ENCODE data around the gene ADAM10. TPM values are rescaled to one million over a fixed set of nuclear protein-coding genes. Genes with fewer than 3 reads are reported as not detected.
"Not testable (repeated sequence)": the region's sequence is repeated elsewhere in the genome, so short reads cannot be mapped to it uniquely, and the experiment has no call there.

ADAM10 gene
- total and polyA plus RNA-seq, 2 donors, result 31.4 to 143 TPM

DNA sequence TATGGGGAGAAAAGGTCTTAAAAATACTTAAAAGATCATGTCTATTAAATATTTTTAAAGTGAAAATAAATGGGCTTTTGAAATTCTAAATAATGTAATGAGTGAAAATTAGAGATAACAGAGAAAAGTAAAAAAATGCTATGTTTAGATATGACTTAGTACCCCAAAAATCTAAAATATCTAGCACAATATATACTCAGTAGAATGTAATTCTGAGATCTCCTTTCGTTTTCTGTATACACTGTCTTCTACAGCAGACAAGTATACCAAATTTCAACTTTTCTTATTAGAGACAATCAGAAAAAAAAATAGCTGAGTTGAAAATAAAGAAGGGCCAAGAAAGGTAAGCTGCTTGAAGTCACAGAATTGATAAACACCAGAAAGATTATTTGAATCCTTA lies 140.8 kb downstream of the ADAM10 start:
- peaks cover 19 to 62% of the 10 kb centered on the region in 2 donors for H3K36me3 ChIP-seq (ENCODE audit: control insufficient read depth in 2 of 2, insufficient read depth in 2 of 2, low read length in 1 of 2)
- H3K27me3 ChIP-seq (ENCODE audit: control insufficient read depth in 2 of 2, insufficient read depth in 1 of 2, low read length in 1 of 2), result no peaks in the 10 kb centered on the region
- H3K4me3 ChIP-seq (ENCODE audit: low read length in 2 of 2), result no peak overlapping the region
- 95% methylated on average over 1 of the region's 1 CpG for WGBS
- H3K4me1 ChIP-seq (ENCODE audit: control insufficient read depth in 2 of 2, insufficient read depth in 2 of 2, low read length in 2 of 2), result peaks cover 21 to 32% of the 10 kb centered on the region in 2 donors
- peaks cover under 1 to 1% of the 10 kb centered on the region in 2 donors for H3K9me3 ChIP-seq (ENCODE audit: control insufficient read depth in 2 of 2, insufficient read depth in 1 of 2, low read length in 1 of 2)
- DNase-seq (ENCODE audit: low read depth in 6 of 9, low spot score in 9 of 9), result no peak
- H3K27ac ChIP-seq (ENCODE audit: low read depth in 1 of 2, low read length in 1 of 2), result peak overlapping the region in 1 of 2 donors; percentile 65

DNA sequence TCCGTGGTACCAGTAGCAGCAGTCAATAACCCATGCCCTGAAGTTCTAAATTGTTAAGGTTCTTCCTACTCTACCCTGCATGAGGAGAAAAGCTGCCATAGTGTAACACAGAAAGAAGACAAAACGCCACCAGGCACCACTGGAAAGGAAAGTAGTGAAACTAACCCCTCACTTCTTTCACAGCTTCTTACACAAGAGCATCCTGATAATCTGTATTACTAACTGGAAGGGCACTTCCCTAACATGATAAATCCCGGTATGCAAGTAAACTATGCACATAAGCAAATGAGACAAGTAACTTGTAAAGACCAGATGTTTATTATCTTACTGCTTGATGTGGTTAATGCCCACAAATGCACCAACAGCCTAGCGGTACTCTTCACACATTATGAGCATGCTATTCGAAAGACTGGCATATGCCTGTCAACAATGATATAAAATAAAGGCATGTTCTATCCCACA lies 141.3 kb downstream of the ADAM10 start:
- Histone ChIP-seq H3K4me3 (ENCODE audit: low read length in 2 of 2) (no peak overlapping the region), H3K36me3 (ENCODE audit: control insufficient read depth in 2 of 2, insufficient read depth in 2 of 2, low read length in 1 of 2) (peaks cover 19 to 62% of the 10 kb centered on the region in 2 donors), H3K27ac (ENCODE audit: low read depth in 1 of 2, low read length in 1 of 2) (peak overlapping the region in 1 of 2 donors; percentile 65), H3K4me1 (ENCODE audit: control insufficient read depth in 2 of 2, insufficient read depth in 2 of 2, low read length in 2 of 2) (peaks cover 21 to 33% of the 10 kb centered on the region in 2 donors), H3K9me3 (ENCODE audit: control insufficient read depth in 2 of 2, insufficient read depth in 1 of 2, low read length in 1 of 2) (no peaks in the 10 kb centered on the region), H3K27me3 (ENCODE audit: control insufficient read depth in 2 of 2, insufficient read depth in 1 of 2, low read length in 1 of 2) (no peaks in the 10 kb centered on the region)
- 36% methylated on average over 5 of the region's 5 CpGs for WGBS
- peak in 1 of 9 donors; percentile 73 for DNase-seq (ENCODE audit: low read depth in 6 of 9, low spot score in 9 of 9)

DNA sequence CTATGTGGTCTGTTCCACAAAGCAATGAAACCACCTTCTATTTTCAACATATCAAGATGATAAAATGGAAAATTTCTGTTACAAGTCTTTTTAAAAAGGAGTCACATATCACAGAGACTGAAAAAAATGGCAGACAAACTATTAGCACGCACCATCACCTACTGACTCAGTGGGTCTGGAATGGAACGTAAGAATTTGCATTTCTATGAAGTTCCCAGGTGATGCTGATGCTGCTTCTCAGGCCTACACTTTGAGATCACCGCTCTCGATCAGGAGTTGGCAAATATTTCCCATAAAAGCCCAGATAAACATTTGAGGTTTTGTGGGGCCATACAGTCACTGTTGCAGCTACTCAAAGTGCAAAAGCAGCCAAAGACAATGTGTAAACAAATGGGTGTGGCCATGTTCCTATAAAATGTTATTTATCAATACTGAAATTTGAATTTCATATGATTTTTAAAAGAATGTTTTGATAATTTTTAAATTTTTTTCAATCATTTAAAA lies 142.9 kb downstream of the ADAM10 start:
- Histone ChIP-seq H3K4me1 (ENCODE audit: control insufficient read depth in 2 of 2, insufficient read depth in 2 of 2, low read length in 2 of 2) (peaks cover 10 to 20% of the 10 kb centered on the region in 2 donors), H3K9me3 (ENCODE audit: control insufficient read depth in 2 of 2, insufficient read depth in 1 of 2, low read length in 1 of 2) (no peaks in the 10 kb centered on the region), H3K36me3 (ENCODE audit: control insufficient read depth in 2 of 2, insufficient read depth in 2 of 2, low read length in 1 of 2) (peaks cover 16 to 64% of the 10 kb centered on the region in 2 donors), H3K4me3 (ENCODE audit: low read length in 2 of 2) (no peak overlapping the region), H3K27ac (ENCODE audit: low read depth in 1 of 2, low read length in 1 of 2) (peak overlapping the region in 1 of 2 donors; percentile 7), H3K27me3 (ENCODE audit: control insufficient read depth in 2 of 2, insufficient read depth in 1 of 2, low read length in 1 of 2) (no peaks in the 10 kb centered on the region)
- WGBS, result 97% methylated on average over 4 of the region's 4 CpGs
- no peak for DNase-seq (ENCODE audit: low read depth in 6 of 9, low spot score in 9 of 9)

DNA sequence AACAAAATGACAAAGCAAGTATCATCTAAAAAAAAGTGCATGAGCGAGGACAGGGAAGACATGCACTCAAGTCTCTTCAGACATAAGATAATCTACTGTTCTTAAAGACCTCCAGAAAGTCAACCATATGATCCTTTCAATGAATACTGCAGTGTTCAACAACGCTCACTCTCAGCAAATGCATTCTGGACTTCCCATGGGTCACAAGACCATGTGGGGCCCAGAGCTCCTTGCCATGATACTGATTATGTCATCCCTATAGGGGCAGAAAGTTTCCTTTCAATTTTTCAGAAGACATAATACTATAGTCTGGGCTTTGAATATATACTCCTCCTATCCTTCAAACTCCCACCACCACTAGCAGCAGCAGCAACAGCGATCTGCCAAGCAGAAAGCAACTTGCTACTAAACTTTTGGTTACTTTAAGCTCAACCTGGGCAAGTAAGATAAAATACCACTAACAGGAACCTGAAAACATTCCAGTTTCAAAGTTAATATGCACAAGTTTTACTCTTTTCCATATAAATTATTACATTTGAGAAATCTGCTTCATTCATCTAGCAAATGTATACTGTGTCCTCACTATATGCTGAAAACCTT lies 143.5 kb downstream of the ADAM10 start:
- peaks cover 15 to 66% of the 10 kb centered on the region in 2 donors for H3K36me3 ChIP-seq (ENCODE audit: control insufficient read depth in 2 of 2, insufficient read depth in 2 of 2, low read length in 1 of 2)

DNA sequence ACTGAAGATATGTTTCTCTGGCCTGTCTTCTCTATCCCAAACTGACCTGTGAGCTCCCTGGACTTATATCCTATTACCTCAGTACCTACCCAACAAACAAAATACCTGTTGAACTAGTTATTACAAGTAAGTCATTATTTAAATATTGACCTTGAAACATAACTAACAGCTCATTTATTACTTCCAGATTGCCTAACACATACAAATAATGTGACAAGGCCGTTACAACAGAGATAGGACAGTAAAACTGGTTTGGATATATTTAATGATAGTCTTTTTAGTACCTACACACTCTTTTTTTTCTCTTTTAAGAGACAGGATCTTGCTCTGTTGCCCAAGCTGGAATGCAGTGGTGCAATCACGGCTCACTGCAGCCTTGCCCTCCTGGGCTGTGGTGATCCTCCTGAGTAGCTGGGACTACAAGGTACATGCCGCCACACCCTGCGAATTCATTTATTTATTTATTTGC lies 145.0 kb downstream of the ADAM10 start:
- Histone ChIP-seq H3K4me3 (ENCODE audit: low read length in 2 of 2) (no peak overlapping the region), H3K27me3 (ENCODE audit: control insufficient read depth in 2 of 2, insufficient read depth in 1 of 2, low read length in 1 of 2) (no peaks in the 10 kb centered on the region), H3K36me3 (ENCODE audit: control insufficient read depth in 2 of 2, insufficient read depth in 2 of 2, low read length in 1 of 2) (peaks cover 11 to 61% of the 10 kb centered on the region in 2 donors), H3K9me3 (ENCODE audit: control insufficient read depth in 2 of 2, insufficient read depth in 1 of 2, low read length in 1 of 2) (no peaks in the 10 kb centered on the region), H3K27ac (ENCODE audit: low read depth in 1 of 2, low read length in 1 of 2) (no peak overlapping the region), H3K4me1 (ENCODE audit: control insufficient read depth in 2 of 2, insufficient read depth in 2 of 2, low read length in 2 of 2) (peaks cover 10 to 19% of the 10 kb centered on the region in 2 donors)
- WGBS, result 99% methylated on average over 4 of the region's 4 CpGs
- no peak for DNase-seq (ENCODE audit: low read depth in 6 of 9, low spot score in 9 of 9)

More for the DNA sequence above, 143.5 kb downstream of the ADAM10 start:
- Histone ChIP-seq H3K9me3 (ENCODE audit: control insufficient read depth in 2 of 2, insufficient read depth in 1 of 2, low read length in 1 of 2) (no peaks in the 10 kb centered on the region), H3K4me3 (ENCODE audit: low read length in 2 of 2) (no peak overlapping the region), H3K27me3 (ENCODE audit: control insufficient read depth in 2 of 2, insufficient read depth in 1 of 2, low read length in 1 of 2) (no peaks in the 10 kb centered on the region), H3K4me1 (ENCODE audit: control insufficient read depth in 2 of 2, insufficient read depth in 2 of 2, low read length in 2 of 2) (peaks cover 10 to 19% of the 10 kb centered on the region in 2 donors), H3K27ac (ENCODE audit: low read depth in 1 of 2, low read length in 1 of 2) (peak overlapping the region in 1 of 2 donors; percentile 7)
- WGBS, result 95% methylated on average over 3 of the region's 3 CpGs
- no peak for DNase-seq (ENCODE audit: low read depth in 6 of 9, low spot score in 9 of 9)

DNA sequence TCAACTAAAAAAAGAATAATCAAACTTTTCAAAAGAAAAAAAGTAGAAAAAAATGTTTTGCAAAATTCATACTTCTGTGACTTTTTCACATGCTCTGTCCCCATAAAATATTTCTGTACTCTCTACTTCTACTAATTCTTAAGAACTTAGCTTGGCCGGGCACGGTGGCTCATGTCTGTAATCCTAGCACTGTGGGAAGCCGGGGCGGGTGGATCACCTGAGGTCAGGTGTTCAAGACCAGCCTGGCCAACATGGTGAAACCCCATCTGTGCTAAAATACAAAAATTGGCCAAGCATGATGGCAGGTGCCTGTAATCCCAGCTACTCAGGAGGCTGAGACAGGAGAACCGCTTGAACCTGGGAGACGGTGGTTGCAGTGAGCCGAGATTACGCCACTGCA lies 145.6 kb downstream of the ADAM10 start:
- not testable (repeated sequence) for H3K27me3 ChIP-seq (ENCODE audit: control insufficient read depth in 2 of 2, insufficient read depth in 1 of 2, low read length in 1 of 2); H3K27ac ChIP-seq (ENCODE audit: low read depth in 1 of 2, low read length in 1 of 2); DNase-seq (ENCODE audit: low read depth in 6 of 9, low spot score in 9 of 9); H3K4me3 ChIP-seq (ENCODE audit: low read length in 2 of 2); H3K9me3 ChIP-seq (ENCODE audit: control insufficient read depth in 2 of 2, insufficient read depth in 1 of 2, low read length in 1 of 2)
- Histone ChIP-seq H3K4me1 (ENCODE audit: control insufficient read depth in 2 of 2, insufficient read depth in 2 of 2, low read length in 2 of 2) (peaks cover 8 to 19% of the 10 kb centered on the region in 2 donors), H3K36me3 (ENCODE audit: control insufficient read depth in 2 of 2, insufficient read depth in 2 of 2, low read length in 1 of 2) (peaks cover 11 to 63% of the 10 kb centered on the region in 2 donors)
- 98% methylated on average over 8 of the region's 8 CpGs for WGBS

DNA sequence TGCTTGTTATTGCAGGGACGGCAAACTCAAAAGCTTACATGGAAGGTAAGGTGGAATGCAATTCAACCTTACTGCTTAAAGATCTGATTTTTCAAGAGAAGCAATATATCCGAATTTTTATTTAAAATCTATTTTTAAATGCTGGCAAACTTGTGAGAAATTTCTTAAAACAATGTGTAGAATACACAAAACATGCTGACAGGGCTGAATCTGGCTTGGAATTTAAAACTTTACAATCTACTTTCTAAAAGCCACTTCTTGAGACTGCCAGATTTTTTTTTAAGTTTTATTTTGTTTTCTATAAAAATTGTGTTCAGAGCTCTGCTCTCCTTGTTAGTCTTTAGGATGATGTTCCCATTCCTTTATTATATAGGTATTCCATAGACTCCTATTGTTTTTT lies 146.7 kb downstream of the ADAM10 start:
- Histone ChIP-seq H3K4me1 (ENCODE audit: control insufficient read depth in 2 of 2, insufficient read depth in 2 of 2, low read length in 2 of 2) (peaks cover 5 to 14% of the 10 kb centered on the region in 2 donors), H3K27ac (ENCODE audit: low read depth in 1 of 2, low read length in 1 of 2) (peak overlapping the region in 1 of 2 donors; percentile 20), H3K36me3 (ENCODE audit: control insufficient read depth in 2 of 2, insufficient read depth in 2 of 2, low read length in 1 of 2) (peaks cover 17 to 67% of the 10 kb centered on the region in 2 donors), H3K4me3 (ENCODE audit: low read length in 2 of 2) (no peak overlapping the region), H3K27me3 (ENCODE audit: control insufficient read depth in 2 of 2, insufficient read depth in 1 of 2, low read length in 1 of 2) (no peaks in the 10 kb centered on the region), H3K9me3 (ENCODE audit: control insufficient read depth in 2 of 2, insufficient read depth in 1 of 2, low read length in 1 of 2) (no peaks in the 10 kb centered on the region)
- 92% methylated on average over 2 of the region's 2 CpGs for WGBS
- DNase-seq (ENCODE audit: low read depth in 6 of 9, low spot score in 9 of 9), result no peak

DNA sequence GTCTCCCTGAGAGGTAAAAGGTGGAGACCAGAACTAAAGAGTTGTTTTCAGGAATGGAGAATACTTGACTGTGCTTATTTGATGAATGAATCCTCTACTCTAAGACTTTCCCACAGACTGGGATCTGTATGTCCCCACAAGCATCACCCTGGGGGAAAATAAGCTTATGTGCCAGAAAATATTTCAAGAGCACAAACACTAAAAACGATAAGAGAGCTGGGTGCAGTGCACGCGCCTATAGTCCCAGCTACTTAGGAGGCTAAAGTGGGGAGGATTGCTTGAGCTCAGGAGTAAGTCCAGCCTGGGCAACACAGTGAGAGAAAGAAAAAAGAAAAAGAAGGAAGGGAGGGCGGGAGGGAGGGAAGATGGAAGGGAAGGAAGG lies 150.7 kb downstream of the ADAM10 start:
- Histone ChIP-seq H3K9me3 (ENCODE audit: control insufficient read depth in 2 of 2, insufficient read depth in 1 of 2, low read length in 1 of 2) (no peaks in the 10 kb centered on the region), H3K27me3 (ENCODE audit: control insufficient read depth in 2 of 2, insufficient read depth in 1 of 2, low read length in 1 of 2) (no peaks in the 10 kb centered on the region), H3K27ac (ENCODE audit: low read depth in 1 of 2, low read length in 1 of 2) (no peak overlapping the region), H3K36me3 (ENCODE audit: control insufficient read depth in 2 of 2, insufficient read depth in 2 of 2, low read length in 1 of 2) (peaks cover 26 to 73% of the 10 kb centered on the region in 2 donors), H3K4me3 (ENCODE audit: low read length in 2 of 2) (no peak overlapping the region), H3K4me1 (ENCODE audit: control insufficient read depth in 2 of 2, insufficient read depth in 2 of 2, low read length in 2 of 2) (peaks cover 2 to 4% of the 10 kb centered on the region in 2 donors)
- no peak for DNase-seq (ENCODE audit: low read depth in 6 of 9, low spot score in 9 of 9)
- 98% methylated on average over 4 of the region's 4 CpGs for WGBS

DNA sequence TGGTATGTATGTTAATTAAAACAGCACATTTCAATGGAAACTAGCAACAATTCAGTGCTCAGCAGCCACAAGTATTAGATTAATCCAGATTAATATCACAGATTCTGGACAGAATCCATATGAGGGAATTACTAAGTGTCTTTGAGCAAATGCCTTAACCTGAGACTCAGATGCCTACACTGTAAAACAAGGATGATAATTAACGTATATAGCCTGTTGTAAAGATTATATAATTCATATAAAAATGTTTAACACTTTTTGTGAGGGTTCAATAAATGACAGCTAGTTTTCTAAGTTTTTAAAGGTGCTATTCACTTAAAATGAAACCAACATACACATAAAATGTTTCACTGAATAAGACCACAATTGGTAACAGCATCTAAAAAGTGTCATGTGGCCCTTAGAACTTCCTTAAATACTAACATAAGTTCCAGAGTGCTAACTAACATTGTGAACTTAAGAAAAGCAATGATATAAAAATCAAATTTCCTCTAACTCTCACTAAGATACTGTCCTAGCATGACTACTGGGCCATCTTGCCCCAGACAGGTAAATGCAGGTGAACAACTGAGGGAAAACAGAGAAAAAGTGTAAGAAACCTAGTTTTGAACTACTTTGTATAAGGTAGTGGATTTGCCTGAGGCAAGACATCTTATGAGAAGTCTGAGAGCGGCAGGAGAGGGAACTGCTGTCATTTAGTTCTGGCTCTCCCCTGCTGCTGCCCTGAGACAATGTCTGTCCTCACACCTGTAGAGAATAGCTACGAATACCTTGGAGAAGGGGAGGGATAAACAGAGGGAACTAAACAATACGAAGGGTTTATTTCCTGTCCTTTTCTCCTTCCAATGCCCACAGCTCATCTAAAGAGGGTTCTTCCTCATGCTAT lies 151.3 kb downstream of the ADAM10 start:
- Histone ChIP-seq H3K4me1 (ENCODE audit: control insufficient read depth in 2 of 2, insufficient read depth in 2 of 2, low read length in 2 of 2) (peaks cover 2% of the 10 kb centered on the region in 2 donors), H3K4me3 (ENCODE audit: low read length in 2 of 2) (no peak overlapping the region), H3K36me3 (ENCODE audit: control insufficient read depth in 2 of 2, insufficient read depth in 2 of 2, low read length in 1 of 2) (peaks cover 28 to 73% of the 10 kb centered on the region in 2 donors), H3K9me3 (ENCODE audit: control insufficient read depth in 2 of 2, insufficient read depth in 1 of 2, low read length in 1 of 2) (no peaks in the 10 kb centered on the region), H3K27me3 (ENCODE audit: control insufficient read depth in 2 of 2, insufficient read depth in 1 of 2, low read length in 1 of 2) (no peaks in the 10 kb centered on the region), H3K27ac (ENCODE audit: low read depth in 1 of 2, low read length in 1 of 2) (peak overlapping the region; percentile 15 to 21)
- WGBS, result 96% methylated on average over 4 of the region's 4 CpGs
- no peak for DNase-seq (ENCODE audit: low read depth in 6 of 9, low spot score in 9 of 9)
